Activated B cell treated with CpG ODN at 0.5 μM for 24 hours (primary cell): ENCODE results near the gene TBXAS1. TPM values are rescaled to one million over a fixed set of nuclear protein-coding genes. Genes with fewer than 3 reads are reported as not detected.

ENCODE experiments used
- ATAC-seq: fragments of 200-7000 bp; cut with Tn5 transposase; one replicate; pipeline ENCODE4 v1.10.0; 2021; ENCODE audit warnings: low read depth, mild to moderate bottlenecking, moderate library complexity
- CTCF ChIA-PET: fragments of 350-600 bp; sonication (Branson Sonifier 250); formaldehyde crosslinking; loops from one replicate; lab custom pipeline; 2021; ENCODE audit warnings: antibody characterized with exemption; lab: Charles Lee
- POLR2A ChIA-PET: fragments of 350-600 bp; sonication (Branson Sonifier 250); formaldehyde crosslinking; loops from one replicate; lab custom pipeline; 2021; ENCODE audit warnings: antibody characterized with exemption; lab: Charles Lee
- DNase-seq: peaks from one replicate; pipeline ENCODE4 v3.0.0; 2022
- H3K27ac Mint-ChIP-seq: one replicate; pipeline ENCODE4 v1.8.0; 2020; ENCODE audit warnings: mixed read lengths
- H3K27me3 Mint-ChIP-seq: one replicate; pipeline ENCODE4 v1.8.0; 2021; ENCODE audit warnings: mixed read lengths
- H3K36me3 Mint-ChIP-seq: one replicate; pipeline ENCODE4 v1.8.0; 2021; ENCODE audit warnings: low read depth, mixed read lengths
- H3K4me1 Mint-ChIP-seq: one replicate; pipeline ENCODE4 v1.8.0; 2021; ENCODE audit warnings: mixed read lengths
- H3K4me3 Mint-ChIP-seq: one replicate; pipeline ENCODE4 v1.8.0; 2020; ENCODE audit warnings: mild to moderate bottlenecking, mixed read lengths
- H3K9me3 Mint-ChIP-seq: one replicate; pipeline ENCODE4 v1.8.0; 2020; ENCODE audit warnings: mixed read lengths
- CTCF ChIP-seq: fragments of 200-600 bp; IDR thresholded peaks from one replicate; pipeline ENCODE4 v1.8.0; 2022; ENCODE audit warnings: antibody characterized with exemption, mild to moderate bottlenecking
- intact Hi-C: fragments of 100-400 bp; cut with micrococcal nuclease; formaldehyde crosslinking; loops from one replicate; pipeline ENCODE4 v1.15.1; 2024
- total RNA-seq: library from RNA; stranded (reverse); gene quantifications from 2 replicates; pipeline ENCODE4 v1.2.3, GENCODE V29; 2022

TBXAS1 gene
- total RNA-seq, 1 donor from 2014 or later, result 3.8 TPM

- peaks cover 2% of the 10 kb centered on the region for H3K27me3 Mint-ChIP-seq
- no peaks in the 10 kb centered on the region for H3K9me3 Mint-ChIP-seq
- TF ChIP-seq CTCF, result no peak
- ChIA-PET CTCF (interaction anchor here (1.9 kb wide), 1 partner anchor 240 kb away, joined by 4 read pairs; no protein-coding TSS in a partner anchor), POLR2A (no interaction called here)
- intact Hi-C loops, result no loop called here
- DNase-seq, result no peak
- ATAC-seq, result no peak
- no peaks in the 10 kb centered on the region for H3K36me3 Mint-ChIP-seq
- H3K27ac Mint-ChIP-seq, result no peak overlapping the region
- no peaks in the 10 kb centered on the region for H3K4me1 Mint-ChIP-seq
- no peak overlapping the region for H3K4me3 Mint-ChIP-seq
Measured at GRCh38 chr7:139885511-139885910, 56.4 kb downstream of the TBXAS1 start.

GRCh38 chr7:139886206-139886605 is 57.1 kb downstream of the TBXAS1 start:
- intact Hi-C loops, result no loop called here
- Mint-ChIP-seq H3K36me3 (no peaks in the 10 kb centered on the region), H3K9me3 (no peaks in the 10 kb centered on the region), H3K27ac (no peak overlapping the region), H3K27me3 (peaks cover 2% of the 10 kb centered on the region), H3K4me3 (no peak overlapping the region), H3K4me1 (no peaks in the 10 kb centered on the region)
- no peak for TF ChIP-seq CTCF
- no peak for ATAC-seq
- CTCF ChIA-PET, result interaction anchor here (1.9 kb wide), 1 partner anchor 241 kb away, joined by 4 read pairs; no protein-coding TSS in a partner anchor
- no peak for DNase-seq
- POLR2A ChIA-PET, result no interaction called here

- no peak overlapping the region for H3K27ac Mint-ChIP-seq
- intact Hi-C loops, result no loop called here
- TF ChIP-seq CTCF, result no peak
Measured at GRCh38 chr7:139886899-139887298, 57.8 kb downstream of the TBXAS1 start.

GRCh38 chr7:139887992-139888481 is 59.0 kb downstream of the TBXAS1 start:
- intact Hi-C loops, result no loop called here
- H3K4me3 Mint-ChIP-seq, result no peak overlapping the region
- H3K9me3 Mint-ChIP-seq, result no peaks in the 10 kb centered on the region
- no peaks in the 10 kb centered on the region for H3K36me3 Mint-ChIP-seq
- peaks cover 2% of the 10 kb centered on the region for H3K27me3 Mint-ChIP-seq
- ATAC-seq, result no peak
- no peak for TF ChIP-seq CTCF
- ChIA-PET CTCF (no interaction called here), POLR2A (interaction anchor here (0.6 kb wide), 1 partner anchor 13 kb away, joined by 3 read pairs; no protein-coding TSS in a partner anchor)
- no peak for DNase-seq
- no peaks in the 10 kb centered on the region for H3K4me1 Mint-ChIP-seq
- H3K27ac Mint-ChIP-seq, result no peak overlapping the region

More at GRCh38 chr7:139886899-139887298, 57.8 kb downstream of the TBXAS1 start:
- ATAC-seq (no peak), DNase-seq (no peak)
- no peaks in the 10 kb centered on the region for H3K36me3 Mint-ChIP-seq
- no peak overlapping the region for H3K4me3 Mint-ChIP-seq
- POLR2A ChIA-PET, result no interaction called here
- H3K9me3 Mint-ChIP-seq, result no peaks in the 10 kb centered on the region
- peaks cover 2% of the 10 kb centered on the region for H3K27me3 Mint-ChIP-seq
- no peaks in the 10 kb centered on the region for H3K4me1 Mint-ChIP-seq
- CTCF ChIA-PET, result no interaction called here

GRCh38 chr7:139889186-139889871 is 60.3 kb downstream of the TBXAS1 start:
- Mint-ChIP-seq H3K27me3 (peaks cover 2% of the 10 kb centered on the region), H3K27ac (no peak overlapping the region), H3K36me3 (no peaks in the 10 kb centered on the region), H3K4me1 (peaks cover 7% of the 10 kb centered on the region), H3K9me3 (no peaks in the 10 kb centered on the region), H3K4me3 (no peak overlapping the region)
- POLR2A ChIA-PET, result no interaction called here
- no peak for ATAC-seq
- CTCF ChIA-PET, result no interaction called here
- intact Hi-C loops, result no loop called here
- DNase-seq, result no peak
- TF ChIP-seq CTCF, result no peak
